ENCODE measurements around the gene CIRBP.

The CIRBP gene

DNA sequence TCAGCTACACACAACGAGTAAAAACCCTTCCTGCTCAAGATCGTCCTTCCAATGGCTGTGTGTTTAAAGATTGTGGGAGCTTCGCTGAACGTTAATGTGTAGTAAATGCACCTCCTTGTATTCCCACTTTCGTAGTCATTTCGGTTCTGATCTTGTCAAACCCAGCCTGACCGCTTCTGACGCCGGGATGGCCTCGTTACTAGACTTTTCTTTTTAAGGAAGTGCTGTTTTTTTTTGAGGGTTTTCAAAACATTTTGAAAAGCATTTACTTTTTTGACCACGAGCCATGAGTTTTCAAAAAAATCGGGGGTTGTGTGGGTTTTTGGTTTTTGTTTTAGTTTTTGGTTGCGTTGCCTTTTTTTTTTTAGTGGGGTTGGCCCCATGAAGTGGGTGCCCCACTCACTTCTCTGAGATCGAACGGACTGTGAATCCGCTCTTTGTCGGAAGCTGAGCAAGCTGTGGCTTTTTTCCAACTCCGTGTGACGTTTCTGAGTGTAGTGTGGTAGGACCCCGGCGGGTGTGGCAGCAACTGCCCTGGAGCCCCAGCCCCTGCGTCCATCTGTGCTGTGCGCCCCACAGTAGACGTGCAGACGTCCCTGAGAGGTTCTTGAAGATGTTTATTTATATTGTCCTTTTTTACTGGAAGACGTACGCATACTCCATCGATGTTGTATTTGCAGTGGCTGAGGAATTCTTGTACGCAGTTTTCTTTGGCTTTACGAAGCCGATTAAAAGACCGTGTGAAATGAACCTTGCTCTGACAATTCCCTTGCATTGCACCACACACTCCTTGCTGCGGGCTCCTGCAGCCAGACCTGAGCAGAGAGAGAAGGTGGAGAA is 3.5 kb downstream of the CIRBP start:
- DNase-seq (ENCODE audit: low read depth), result no peak
- H3K4me3 ChIP-seq (ENCODE audit: low read depth, low read length), result no peak overlapping the region
- TF ChIP-seq, protein P1, sequence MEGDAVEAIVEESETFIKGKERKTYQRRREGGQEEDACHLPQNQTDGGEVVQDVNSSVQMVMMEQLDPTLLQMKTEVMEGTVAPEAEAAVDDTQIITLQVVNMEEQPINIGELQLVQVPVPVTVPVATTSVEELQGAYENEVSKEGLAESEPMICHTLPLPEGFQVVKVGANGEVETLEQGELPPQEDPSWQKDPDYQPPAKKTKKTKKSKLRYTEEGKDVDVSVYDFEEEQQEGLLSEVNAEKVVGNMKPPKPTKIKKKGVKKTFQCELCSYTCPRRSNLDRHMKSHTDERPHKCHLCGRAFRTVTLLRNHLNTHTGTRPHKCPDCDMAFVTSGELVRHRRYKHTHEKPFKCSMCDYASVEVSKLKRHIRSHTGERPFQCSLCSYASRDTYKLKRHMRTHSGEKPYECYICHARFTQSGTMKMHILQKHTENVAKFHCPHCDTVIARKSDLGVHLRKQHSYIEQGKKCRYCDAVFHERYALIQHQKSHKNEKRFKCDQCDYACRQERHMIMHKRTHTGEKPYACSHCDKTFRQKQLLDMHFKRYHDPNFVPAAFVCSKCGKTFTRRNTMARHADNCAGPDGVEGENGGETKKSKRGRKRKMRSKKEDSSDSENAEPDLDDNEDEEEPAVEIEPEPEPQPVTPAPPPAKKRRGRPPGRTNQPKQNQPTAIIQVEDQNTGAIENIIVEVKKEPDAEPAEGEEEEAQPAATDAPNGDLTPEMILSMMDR (IDR thresholded peaks at IDR 0.05; ENCODE audit: control insufficient read depth, extremely low read depth, insufficient read depth), result no peak

DNA sequence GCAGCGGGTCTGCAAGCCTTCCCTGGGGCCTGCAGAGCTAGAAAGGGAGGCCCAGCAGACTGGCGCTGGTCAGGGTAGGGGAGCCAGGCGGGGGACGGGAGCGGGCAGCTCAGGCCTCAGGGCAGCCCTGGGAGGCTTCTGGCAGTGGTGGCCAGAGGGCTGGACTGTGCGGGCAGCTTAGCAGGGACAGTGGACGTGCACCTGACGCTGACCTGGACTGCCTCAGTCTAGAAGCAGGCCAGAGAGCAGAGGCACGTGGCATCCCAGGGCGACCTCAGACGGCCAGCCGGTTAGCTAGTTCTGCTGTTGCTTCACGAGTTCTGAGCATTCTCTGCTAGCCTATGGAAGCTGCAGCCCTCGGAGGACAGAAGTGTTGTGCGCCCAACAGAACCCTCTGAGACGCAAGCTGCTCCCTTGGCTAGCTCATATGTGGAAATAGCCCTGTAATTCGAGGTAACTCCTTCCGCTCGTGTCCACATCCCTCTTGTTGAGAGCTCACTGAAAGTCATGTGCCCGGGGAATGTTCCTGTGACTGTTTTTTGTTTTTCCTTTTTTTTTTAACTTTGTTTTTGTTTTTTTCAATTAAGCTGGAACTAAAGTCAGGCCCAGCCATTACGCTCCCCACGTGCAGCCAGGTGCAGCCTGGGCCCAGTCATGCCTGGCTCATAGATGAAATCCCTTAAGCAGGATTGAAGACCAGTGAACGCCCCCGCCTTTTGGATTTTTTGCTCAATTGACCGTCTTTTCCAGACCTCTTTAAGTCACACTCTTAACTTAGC is 4.3 kb downstream of the CIRBP start:
- DNase-seq (ENCODE audit: low read depth), result no peak
- TF ChIP-seq, protein P1 (IDR thresholded peaks at IDR 0.05; ENCODE audit: control insufficient read depth, extremely low read depth, insufficient read depth), result no peak
- peak overlapping the region; percentile 91 for H3K4me3 ChIP-seq (ENCODE audit: low read depth, low read length)

DNA sequence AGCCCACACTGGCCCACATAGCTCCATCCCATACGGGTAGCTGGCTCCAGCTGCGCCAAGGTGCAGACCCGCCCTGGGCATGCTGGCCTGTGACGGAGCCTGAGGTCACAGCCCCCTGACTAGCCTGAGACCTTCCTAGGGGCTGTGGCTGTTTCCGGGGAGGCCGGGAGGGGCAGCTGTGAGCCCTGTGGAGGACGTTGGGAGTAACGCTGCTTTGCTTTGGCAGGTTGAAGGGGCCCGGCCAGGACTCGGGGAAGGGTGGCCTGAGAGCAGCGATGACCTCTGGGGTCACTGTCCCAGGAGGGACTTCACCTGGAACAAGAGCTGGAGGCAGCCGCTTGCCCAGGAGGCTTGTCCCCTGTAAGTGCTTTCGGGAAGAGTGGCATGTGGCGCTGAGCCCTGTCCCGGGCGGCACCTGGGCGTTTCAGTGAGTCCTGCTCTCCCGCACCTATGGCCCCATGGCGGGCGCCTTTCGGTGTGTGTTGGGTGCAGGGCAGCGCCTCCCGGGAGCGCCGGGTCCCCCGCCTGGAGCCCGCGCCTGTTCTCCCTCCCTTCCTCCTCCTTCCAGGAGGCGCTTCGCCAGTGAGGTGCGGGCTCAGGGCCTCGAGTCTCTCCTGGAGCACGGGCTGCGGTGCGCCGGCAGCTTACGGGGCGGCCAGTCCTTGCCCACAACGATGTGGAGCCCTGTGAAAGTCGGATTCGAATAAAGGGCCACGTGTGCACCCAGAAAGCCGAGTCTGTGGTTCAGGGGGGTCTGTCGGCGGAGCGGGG is 5.1 kb downstream of the CIRBP start:
- TF ChIP-seq, protein P1 (IDR thresholded peaks at IDR 0.05; ENCODE audit: control insufficient read depth, extremely low read depth, insufficient read depth), result no peak
- peak overlapping the region; percentile 91 for H3K4me3 ChIP-seq (ENCODE audit: low read depth, low read length)
- no peak for DNase-seq (ENCODE audit: low read depth)

DNA sequence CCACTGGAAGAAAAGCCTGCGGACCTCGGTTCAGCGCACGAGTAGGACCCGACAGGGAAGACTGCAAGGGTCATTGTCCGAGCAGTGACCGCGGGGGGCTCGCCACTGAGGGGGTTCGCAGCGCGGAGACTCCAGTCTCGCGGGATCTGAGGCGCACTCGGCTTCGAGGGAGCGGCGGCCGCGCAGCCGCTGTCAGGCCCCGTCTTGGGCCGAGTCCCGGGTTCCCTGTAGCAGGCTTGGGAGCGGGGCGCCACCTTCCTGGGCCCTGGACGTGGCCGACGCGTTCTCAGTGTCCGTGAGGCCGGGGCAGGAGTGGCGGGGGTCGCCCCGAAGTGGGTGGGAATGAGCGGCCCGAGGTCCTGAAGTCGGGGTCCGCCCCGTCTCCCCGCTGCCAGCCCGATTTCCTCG is 5.7 kb downstream of the CIRBP start:
- no peak for DNase-seq (ENCODE audit: low read depth)
- peak overlapping the region; percentile 91 for H3K4me3 ChIP-seq (ENCODE audit: low read depth, low read length)
- TF ChIP-seq, protein P1 (IDR thresholded peaks at IDR 0.05; ENCODE audit: control insufficient read depth, extremely low read depth, insufficient read depth), result no peak

DNA sequence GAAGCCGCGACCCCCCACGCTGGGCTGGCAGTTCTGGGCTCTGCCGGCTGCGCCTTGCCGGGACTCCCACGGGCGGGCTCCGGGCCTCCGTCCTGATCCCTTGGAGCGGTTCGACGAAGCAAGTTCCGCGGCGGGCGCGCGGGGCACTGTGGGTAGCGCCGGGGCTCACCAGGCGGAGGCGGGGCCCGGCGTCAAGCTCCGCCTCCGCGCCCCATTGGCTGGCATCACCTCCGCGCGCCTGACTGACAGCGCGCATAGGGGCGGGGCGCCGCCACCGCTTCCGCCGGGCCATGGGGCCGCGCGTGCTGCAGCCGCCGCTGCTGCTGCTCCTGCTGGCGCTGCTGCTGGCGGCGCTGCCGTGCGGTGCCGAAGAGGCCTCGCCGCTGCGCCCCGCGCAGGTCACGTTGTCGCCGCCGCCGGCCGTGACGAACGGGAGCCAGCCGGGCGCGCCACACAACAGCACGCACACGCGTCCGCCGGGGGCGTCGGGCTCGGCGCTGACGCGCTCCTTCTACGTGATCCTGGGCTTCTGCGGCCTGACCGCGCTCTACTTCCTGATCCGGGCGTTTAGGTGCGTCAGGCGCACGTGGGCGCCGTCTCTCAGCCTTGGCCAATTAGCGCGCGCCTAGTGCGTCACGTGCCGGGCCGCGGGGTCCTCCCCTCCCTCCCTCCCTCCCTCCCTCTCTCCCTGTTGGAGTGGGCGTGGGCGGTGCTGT is 6.3 kb downstream of the CIRBP start, which contains the start of gene FAM174C:
FAM174C (plus strand) TSS at position 271 of the 716 bp plus-strand sequence; CDS start at position 291, 20 bp downstream.
- TF ChIP-seq, protein P1 (IDR thresholded peaks at IDR 0.05; ENCODE audit: control insufficient read depth, extremely low read depth, insufficient read depth), result 0 out of 2 replicates have a peak, but pooled peaks have one; percentile 4
- DNase-seq (ENCODE audit: low read depth), result peak; percentile 88
- peak within 1 kb of the TSS; percentile 91 for H3K4me3 ChIP-seq (ENCODE audit: low read depth, low read length)
